Right ventricle myocardium inferior (tissue), 1 donor: ENCODE results near the gene NHSL1. TPM values are rescaled to one million over a fixed set of nuclear protein-coding genes. Genes with fewer than 3 reads are reported as not detected.

Experiments used
- ATAC-seq: fragments of 200-7000 bp; cut with Tn5 transposase; one replicate; pipeline ENCODE4 v1.9.1; 2020; ENCODE audit warnings: mild to moderate bottlenecking, moderate library complexity
- DNase-seq: peaks from one replicate; pipeline ENCODE4 v3.0.0; 2021; ENCODE audit errors: missing footprints
- intact Hi-C: fragments of 100-400 bp; cut with DNase I; formaldehyde crosslinking; loops from one replicate; pipeline ENCODE4 v1.11.0; 2022
- total RNA-seq: library from RNA; stranded (reverse); fragmentation: NEBNext Ultra II Directional; extraction: Animal tissue kit (Norgen Biotek cat#: 25700); gene quantifications from one replicate; pipeline ENCODE4 v1.2.1, GENCODE V29; 2021
- donor health status: DM: no; HTN: yes; CAD: no; lungs with severe emphysema.

The NHSL1 gene
- total RNA-seq, 1 donor from 2014 or later = 56.6 TPM

GRCh38 chr6:138525355-138525754, 26.1 kb upstream of the NHSL1 start:
- DNase-seq = no peak
- intact Hi-C loops = no loop called here
- ATAC-seq = no peak

GRCh38 chr6:138524526-138524925, 25.2 kb upstream of the NHSL1 start:
- no peak for DNase-seq
- ATAC-seq = no peak
- intact Hi-C loops = no loop called here

- intact Hi-C loops = no loop called here
- no peak for ATAC-seq
- DNase-seq = no peak
Observed at GRCh38 chr6:138523347-138524210, 24.3 kb upstream of the NHSL1 start.

GRCh38 chr6:138522611-138523010, 23.3 kb upstream of the NHSL1 start:
- ATAC-seq (no peak), DNase-seq (no peak)
- intact Hi-C loops = no loop called here

- DNase-seq = no peak
- peak; percentile 61 for ATAC-seq
- intact Hi-C loops = no loop called here
Observed at GRCh38 chr6:138521790-138522189, 22.5 kb upstream of the NHSL1 start.

- no peak for DNase-seq
- intact Hi-C loops = no loop called here
- ATAC-seq = peak; percentile 10
Observed at GRCh38 chr6:138520463-138520862, 21.2 kb upstream of the NHSL1 start.

- DNase-seq (no peak), ATAC-seq (no peak)
- intact Hi-C loops = loop anchor here (10.0 kb wide), 1 partner anchor 403 kb away; no protein-coding TSS in a partner anchor
Observed at GRCh38 chr6:138518054-138518453, 18.8 kb upstream of the NHSL1 start.

- ATAC-seq = no peak
- intact Hi-C loops = loop anchor here (10.0 kb wide), 1 partner anchor 403 kb away; no protein-coding TSS in a partner anchor
- DNase-seq = peak; percentile 73
Observed at GRCh38 chr6:138517635-138518034, 18.3 kb upstream of the NHSL1 start.

- intact Hi-C loops = loop anchor here (10.0 kb wide), 1 partner anchor 401 kb away; no protein-coding TSS in a partner anchor
- ATAC-seq = no peak
Observed at GRCh38 chr6:138515657-138516248, 16.5 kb upstream of the NHSL1 start.

GRCh38 chr6:138514860-138515540, 15.7 kb upstream of the NHSL1 start:
- intact Hi-C loops = loop anchor here (10.0 kb wide), 1 partner anchor 400 kb away; no protein-coding TSS in a partner anchor
- no peak for DNase-seq
- peak; percentile 39 for ATAC-seq

More at GRCh38 chr6:138515657-138516248, 16.5 kb upstream of the NHSL1 start:
- DNase-seq = no peak

GRCh38 chr6:138512609-138513008, 13.3 kb upstream of the NHSL1 start:
- ATAC-seq = no peak
- intact Hi-C loops = loop anchor here (10.0 kb wide), 1 partner anchor 398 kb away; no protein-coding TSS in a partner anchor
- DNase-seq = no peak

GRCh38 chr6:138510093-138510492, 10.8 kb upstream of the NHSL1 start:
- intact Hi-C loops = loop anchor here (10.0 kb wide), 1 partner anchor 395 kb away; no protein-coding TSS in a partner anchor
- DNase-seq (no peak), ATAC-seq (no peak)

- ATAC-seq = peak; percentile 62
- no peak for DNase-seq
- intact Hi-C loops = loop anchor here (2.0 kb wide), 1 partner anchor 81 kb away; no protein-coding TSS in a partner anchor
Observed at GRCh38 chr6:138509371-138509770, 10.1 kb upstream of the NHSL1 start.

GRCh38 chr6:138508676-138508988, 9.3 kb upstream of the NHSL1 start:
- no peak for DNase-seq
- ATAC-seq = no peak
- intact Hi-C loops = loop anchor here (2.0 kb wide), 1 partner anchor 80 kb away; no protein-coding TSS in a partner anchor

GRCh38 chr6:138507977-138508675, 8.8 kb upstream of the NHSL1 start:
- intact Hi-C loops = loop anchor here (2.0 kb wide), 1 partner anchor 79 kb away; no protein-coding TSS in a partner anchor
- ATAC-seq (no peak), DNase-seq (no peak)

- DNase-seq = no peak
- intact Hi-C loops = no loop called here
- ATAC-seq = no peak
Observed at GRCh38 chr6:138504764-138505689, 5.7 kb upstream of the NHSL1 start.

GRCh38 chr6:138503881-138504680, 4.8 kb upstream of the NHSL1 start:
- no peak for DNase-seq
- no peak for ATAC-seq

More at GRCh38 chr6:138503881-138504680, 4.8 kb upstream of the NHSL1 start:
- intact Hi-C loops = no loop called here
